Upper lobe of right lung (tissue), 1 donor: ENCODE results near the gene SLC9A9. TPM values are rescaled to one million over a fixed set of nuclear protein-coding genes. Genes with fewer than 3 reads are reported as not detected.

Experiments used
- ATAC-seq: fragments of 200-7000 bp; cut with Tn5 transposase; one replicate; pipeline ENCODE4 v1.9.1; 2020; ENCODE audit warnings: mild to moderate bottlenecking, moderate library complexity
- DNase-seq: peaks from one replicate; pipeline ENCODE4 v3.0.0-alpha.2; 2020
- H3K27ac ChIP-seq: fragments of 200-600 bp; one replicate; pipeline ENCODE4 v1.8.0; 2022
- H3K27me3 ChIP-seq: fragments of 200-600 bp; one replicate; pipeline ENCODE4 v1.8.0; 2022; ENCODE audit warnings: mild to moderate bottlenecking
- H3K36me3 ChIP-seq: fragments of 200-600 bp; one replicate; pipeline ENCODE4 v1.8.0; 2022
- H3K4me1 ChIP-seq: fragments of 200-600 bp; one replicate; pipeline ENCODE4 v1.8.0; 2022
- H3K4me3 ChIP-seq: fragments of 200-600 bp; one replicate; pipeline ENCODE4 v1.8.0; 2022; ENCODE audit warnings: mild to moderate bottlenecking
- H3K9me3 ChIP-seq: fragments of 200-600 bp; one replicate; pipeline ENCODE4 v1.8.0; 2022
- CTCF ChIP-seq: fragments of 200-600 bp; IDR thresholded peaks from one replicate; pipeline ENCODE4 v1.8.0; 2022; ENCODE audit warnings: antibody characterized with exemption
- intact Hi-C: fragments of 100-400 bp; cut with DNase I; formaldehyde crosslinking; loops from one replicate; pipeline ENCODE4 v1.11.0; 2022
- total RNA-seq: library from RNA; stranded (reverse); fragmentation: NEBNext Ultra II Directional; extraction: Animal tissue kit (Norgen Biotek cat#: 25700); gene quantifications from one replicate; pipeline ENCODE4 v1.2.1, GENCODE V29; 2021
- donor health status: DM: no; HTN: yes; CAD: no; lungs with severe emphysema.

The SLC9A9 gene
- total RNA-seq, 1 donor from 2014 or later, result 13.3 TPM

GRCh38 chr3:143235614-143236204 is 612.6 kb downstream of the SLC9A9 start:
- H3K4me3 ChIP-seq, result no peak overlapping the region
- no peaks in the 10 kb centered on the region for H3K9me3 ChIP-seq
- no peaks in the 10 kb centered on the region for H3K36me3 ChIP-seq
- H3K4me1 ChIP-seq, result no peaks in the 10 kb centered on the region
- H3K27ac ChIP-seq, result no peak overlapping the region
- intact Hi-C loops, result no loop called here
- ATAC-seq (no peak), DNase-seq (no peak)
- TF ChIP-seq CTCF, result no peak
- H3K27me3 ChIP-seq, result no peaks in the 10 kb centered on the region

GRCh38 chr3:143234526-143234925 is 613.7 kb downstream of the SLC9A9 start:
- intact Hi-C loops, result no loop called here
- H3K27me3 ChIP-seq, result no peaks in the 10 kb centered on the region
- ATAC-seq, result no peak

GRCh38 chr3:143232981-143233380 is 615.3 kb downstream of the SLC9A9 start:
- TF ChIP-seq CTCF, result no peak
- ATAC-seq (no peak), DNase-seq (no peak)
- H3K27me3 ChIP-seq, result no peaks in the 10 kb centered on the region
- no peaks in the 10 kb centered on the region for H3K4me1 ChIP-seq
- H3K36me3 ChIP-seq, result no peaks in the 10 kb centered on the region
- no peak overlapping the region for H3K4me3 ChIP-seq
- H3K27ac ChIP-seq, result no peak overlapping the region
- H3K9me3 ChIP-seq, result no peaks in the 10 kb centered on the region
- intact Hi-C loops, result no loop called here

More at GRCh38 chr3:143234526-143234925, 613.7 kb downstream of the SLC9A9 start:
- DNase-seq, result no peak
- no peak for TF ChIP-seq CTCF
- no peak overlapping the region for H3K27ac ChIP-seq
- H3K4me1 ChIP-seq, result no peaks in the 10 kb centered on the region
- H3K36me3 ChIP-seq, result no peaks in the 10 kb centered on the region
- H3K9me3 ChIP-seq, result no peaks in the 10 kb centered on the region
- H3K4me3 ChIP-seq, result no peak overlapping the region

- ATAC-seq (no peak), DNase-seq (no peak)
- no peak overlapping the region for H3K4me3 ChIP-seq
- H3K9me3 ChIP-seq, result no peaks in the 10 kb centered on the region
- intact Hi-C loops, result no loop called here
- H3K27me3 ChIP-seq, result no peaks in the 10 kb centered on the region
- no peaks in the 10 kb centered on the region for H3K36me3 ChIP-seq
- H3K27ac ChIP-seq, result no peak overlapping the region
- TF ChIP-seq CTCF, result no peak
- H3K4me1 ChIP-seq, result no peaks in the 10 kb centered on the region
Measured at GRCh38 chr3:143228405-143228804, 619.9 kb downstream of the SLC9A9 start.

GRCh38 chr3:143226678-143227291 is 621.5 kb downstream of the SLC9A9 start:
- no peaks in the 10 kb centered on the region for H3K36me3 ChIP-seq
- ATAC-seq (no peak), DNase-seq (no peak)
- no peak overlapping the region for H3K4me3 ChIP-seq
- intact Hi-C loops, result no loop called here
- no peaks in the 10 kb centered on the region for H3K9me3 ChIP-seq
- no peak for TF ChIP-seq CTCF
- H3K27ac ChIP-seq, result no peak overlapping the region
- H3K4me1 ChIP-seq, result no peaks in the 10 kb centered on the region
- no peaks in the 10 kb centered on the region for H3K27me3 ChIP-seq
